Osteocyte (in vitro differentiated cells): ENCODE measurements around the gene ZNF773. TPM values are rescaled to one million over a fixed set of nuclear protein-coding genes. Genes with fewer than 3 reads are reported as not detected.
"Not testable (repeated sequence)": the region's sequence is repeated elsewhere in the genome, so short reads cannot be mapped to it uniquely, and the experiment has no call there.

ENCODE experiments used
- DNase-seq: peaks from one replicate; pipeline ENCODE4 v3.0.0; 2021; ENCODE audit warnings: mixed read lengths; ENCODE audit not compliant: unreplicated experiment; ENCODE audit errors: extremely low spot score
- H3K27ac Mint-ChIP-seq: one replicate; pipeline ENCODE4 v1.8.0; 2021; ENCODE audit warnings: mild to moderate bottlenecking, mixed read lengths; ENCODE audit not compliant: unreplicated experiment
- H3K27me3 Mint-ChIP-seq: one replicate; pipeline ENCODE4 v1.8.0; 2021; ENCODE audit warnings: mixed read lengths; ENCODE audit not compliant: unreplicated experiment
- H3K36me3 Mint-ChIP-seq: one replicate; pipeline ENCODE4 v1.8.0; 2021; ENCODE audit warnings: mixed read lengths; ENCODE audit not compliant: unreplicated experiment
- H3K4me1 Mint-ChIP-seq: one replicate; pipeline ENCODE4 v1.8.0; 2021; ENCODE audit warnings: mixed read lengths; ENCODE audit not compliant: unreplicated experiment
- H3K4me3 Mint-ChIP-seq: one replicate; pipeline ENCODE4 v1.8.0; 2021; ENCODE audit warnings: mild to moderate bottlenecking, moderate library complexity, mixed read lengths; ENCODE audit not compliant: unreplicated experiment
- H3K9me3 Mint-ChIP-seq: one replicate; pipeline ENCODE4 v1.8.0; 2021; ENCODE audit warnings: mixed read lengths; ENCODE audit not compliant: unreplicated experiment
- CTCF ChIP-seq: fragments of 200-600 bp; sonication (generic); IDR thresholded peaks from 2 replicates; pipeline ENCODE4 v1.5.0; 2021; ENCODE audit warnings: antibody characterized with exemption, mild to moderate bottlenecking, moderate library complexity
- long read RNA-seq: library from polyadenylated mRNA; unstranded; transcript quantifications from one replicate; pipeline ENCODE4 v2.0.0, GENCODE V29; 2021
- total RNA-seq: library from RNA; stranded (reverse); gene quantifications from 2 replicates; pipeline ENCODE4 v1.2.1, GENCODE V29; 2021

ZNF773 gene
- total RNA-seq = 7.4 and 8.4 TPM in 2 replicates
- long read RNA-seq, transcript ZNF773-204 (4 exons, 2,019 nt) = major isoform, 32 of 60 reads
- long read RNA-seq, transcript ZNF773-201 (4 exons, 2,206 nt) = minor isoform, 18 of 60 reads
- long read RNA-seq, partial matches to known transcripts = 1 of 60 reads
- long read RNA-seq, other reads (novel, unspliced or antisense) = 9 of 60 reads

- peak within 1 kb of the TSS; percentile 72 for H3K27ac Mint-ChIP-seq
- H3K36me3 Mint-ChIP-seq = peaks cover 44% of the 10 kb centered on the region
- peak; percentile 96 for DNase-seq
- H3K9me3 Mint-ChIP-seq = peaks cover 41% of the 10 kb centered on the region
- H3K4me3 Mint-ChIP-seq = peak within 1 kb of the TSS; percentile 69
- H3K27me3 Mint-ChIP-seq = not testable (repeated sequence)
- H3K4me1 Mint-ChIP-seq = peaks cover 14% of the 10 kb centered on the region
These were observed at the start of gene ZNF773 for GRCh38 chr19:57499680-57500395. TSS of gene ZNF773 (plus strand) at chr19:57499938. CDS start at chr19:57500081, 143 bp downstream.

GRCh38 chr19:57452307-57452706 is 47.4 kb upstream of the ZNF773 start:
- Mint-ChIP-seq H3K4me3 (no peak overlapping the region), H3K27ac (no peak overlapping the region), H3K9me3 (peaks cover 45% of the 10 kb centered on the region), H3K36me3 (peaks cover 31% of the 10 kb centered on the region), H3K27me3 (no peaks in the 10 kb centered on the region), H3K4me1 (no peaks in the 10 kb centered on the region)
- TF ChIP-seq CTCF = no peak
- no peak for DNase-seq

- H3K4me1 Mint-ChIP-seq = no peaks in the 10 kb centered on the region
- TF ChIP-seq CTCF = no peak
- peaks cover 48% of the 10 kb centered on the region for H3K36me3 Mint-ChIP-seq
- DNase-seq = no peak
- H3K4me3 Mint-ChIP-seq = no peak overlapping the region
- H3K27me3 Mint-ChIP-seq = no peaks in the 10 kb centered on the region
- H3K9me3 Mint-ChIP-seq = peaks cover 64% of the 10 kb centered on the region
- no peak overlapping the region for H3K27ac Mint-ChIP-seq
These were observed 33.9 kb upstream of the ZNF773 start for GRCh38 chr19:57465680-57466381.

GRCh38 chr19:57466489-57466888 is 33.2 kb upstream of the ZNF773 start:
- Mint-ChIP-seq H3K9me3 (peaks cover 64% of the 10 kb centered on the region), H3K27ac (no peak overlapping the region), H3K36me3 (peaks cover 54% of the 10 kb centered on the region)

GRCh38 chr19:57473646-57474045 is 26.1 kb upstream of the ZNF773 start:
- peaks cover 14% of the 10 kb centered on the region for H3K4me1 Mint-ChIP-seq
- H3K27me3 Mint-ChIP-seq = no peaks in the 10 kb centered on the region
- H3K4me3 Mint-ChIP-seq = no peak overlapping the region
- H3K9me3 Mint-ChIP-seq = peaks cover 69% of the 10 kb centered on the region
- peaks cover 84% of the 10 kb centered on the region for H3K36me3 Mint-ChIP-seq
- TF ChIP-seq CTCF = no peak
- no peak for DNase-seq
- no peak overlapping the region for H3K27ac Mint-ChIP-seq

More at GRCh38 chr19:57466489-57466888, 33.2 kb upstream of the ZNF773 start:
- no peak for TF ChIP-seq CTCF
- Mint-ChIP-seq H3K4me3 (no peak overlapping the region), H3K27me3 (no peaks in the 10 kb centered on the region), H3K4me1 (no peaks in the 10 kb centered on the region)
- DNase-seq = no peak
